GM12878 (cell line): ENCODE measurements around the gene UBR3. TPM values are rescaled to one million over a fixed set of nuclear protein-coding genes. Genes with fewer than 3 reads are reported as not detected.
"Not testable (repeated sequence)": the region's sequence is repeated elsewhere in the genome, so short reads cannot be mapped to it uniquely, and the experiment has no call there.

Experiments
- ATAC-seq: fragments of 200-7000 bp; cut with Tn5 transposase; 3 replicates; pipeline ENCODE4 v1.9.1; 2020; ENCODE audit warnings: mild to moderate bottlenecking, moderate library complexity
- BruUV-seq: library from RNA; stranded (reverse); fragments of 400-500 nt; replicated peaks from 2 replicates; lab custom pipeline; 2021; lab: Mats Ljungman, UMichigan
- CTCF ChIA-PET: fragments of 300-600 bp; sonication (Branson Sonifier 250); formaldehyde crosslinking; extraction: SDS; loops from one replicate; lab custom pipeline; 2021; ENCODE audit warnings: inconsistent platforms; lab: Yijun Ruan, JAX
- POLR2A ChIA-PET: fragments of 350-600 bp; formaldehyde crosslinking; extraction: SDS; loops from one replicate; lab custom pipeline; 2021; ENCODE audit warnings: inconsistent platforms; lab: Charles Lee
- RAD21 ChIA-PET: fragments of 300-600 bp; sonication (Branson Sonifier 250); formaldehyde crosslinking; loops from one replicate; lab custom pipeline; 2023; ENCODE audit warnings: antibody characterized with exemption; ENCODE audit not compliant: unreplicated experiment; lab: Charles Lee
- SMC1A ChIA-PET: fragments of 300-600 bp; sonication (Branson Sonifier 250); formaldehyde crosslinking; loops from one replicate; lab custom pipeline; 2023; ENCODE audit not compliant: unreplicated experiment, uncharacterized antibody; lab: Charles Lee
- DNase-seq: peaks from one replicate; pipeline ENCODE4 v3.0.0-alpha.2; 2011; ENCODE audit warnings: low read depth, low spot score
- FAIRE-seq: peaks from 3 replicates; lab custom pipeline; 2011; peaks lifted over from hg19 to GRCh38; lab: Jason Lieb, UNC
- H2AFZ ChIP-seq: 2 replicates; pipeline ENCODE4 v1.6.0; 2011; ENCODE audit warnings: low read depth, low read length, control low read depth; ENCODE audit not compliant: control insufficient read depth
- H3K27ac ChIP-seq: 2 replicates; pipeline ENCODE4 v1.5.1; 2011; ENCODE audit warnings: control low read depth; ENCODE audit not compliant: control insufficient read depth, insufficient read depth
- H3K27me3 ChIP-seq, 2 experiments: replicated peaks in 1 of 2; 2 replicates each; pipeline versions ENCODE4 v1.6.0 to v1.6.1; 2011; ENCODE audit warnings: low read length in 1 of 2; ENCODE audit not compliant: control insufficient read depth in 2 of 2, insufficient read depth in 2 of 2
- H3K36me3 ChIP-seq, 2 experiments: 2 replicates each; pipeline ENCODE4 v1.5.1; 2011; ENCODE audit warnings: low read length in 1 of 2; ENCODE audit not compliant: control insufficient read depth in 2 of 2, insufficient read depth in 2 of 2
- H3K4me1 ChIP-seq: 2 replicates; pipeline ENCODE4 v1.6.1; 2011; ENCODE audit warnings: mild to moderate bottlenecking, low read length, moderate library complexity, mixed read lengths; ENCODE audit not compliant: control insufficient read depth, insufficient read depth
- H3K4me2 ChIP-seq: 2 replicates; pipeline ENCODE4 v1.6.0; 2011; ENCODE audit warnings: control low read depth; ENCODE audit not compliant: control insufficient read depth, insufficient read depth
- H3K4me3 ChIP-seq: fragments of 200-600 bp; sonication (generic); 2 replicates; pipeline ENCODE4 v1.5.1; 2016
- H3K79me2 ChIP-seq: 2 replicates; pipeline ENCODE4 v1.6.0; 2011; ENCODE audit warnings: low read length; ENCODE audit not compliant: control insufficient read depth, insufficient read depth
- H3K9ac ChIP-seq: 2 replicates; pipeline ENCODE4 v1.8.0; 2011; ENCODE audit warnings: low read length, control low read depth, mixed read lengths; ENCODE audit not compliant: control insufficient read depth, insufficient read depth
- H3K9me3 ChIP-seq: replicated peaks from 3 replicates; pipeline ENCODE4 v1.5.1; 2011; ENCODE audit warnings: mild to moderate bottlenecking, low read length; ENCODE audit not compliant: control insufficient read depth, insufficient read depth
- H4K20me1 ChIP-seq: 2 replicates; pipeline ENCODE4 v1.6.0; 2011; ENCODE audit not compliant: control insufficient read depth, insufficient read depth
- POLR2A ChIP-seq: IDR thresholded peaks from 2 replicates; pipeline ENCODE4 v1.6.1; 2011; ENCODE audit warnings: low read depth, mild to moderate bottlenecking, low read length
- REST ChIP-seq: IDR thresholded peaks from 2 replicates; pipeline ENCODE4 v1.6.1; 2012; ENCODE audit warnings: mild to moderate bottlenecking, low read depth, low read length
- ZBTB4 ChIP-seq: fragments of 450-650 bp; formaldehyde crosslinking; IDR thresholded peaks from 2 replicates; pipeline ENCODE4 v1.4.0; 2022; ENCODE audit warnings: mild to moderate bottlenecking, moderate library complexity
- WGBS: methylation state at CpG from one replicate; pipeline ENCODE4 v1.1.6; 2016; ENCODE audit warnings: low lambda C conversion rate; ENCODE audit not compliant: insufficient replicate concordance, insufficient coverage; ENCODE audit errors: missing lambda C conversion rate; 5-methylcytosine and 5-hydroxymethylcytosine counted together
- in situ Hi-C: fragments of 300-500 bp; cut with MboI; formaldehyde crosslinking; loops from 9 replicates; pipeline ENCODE4 v1.14.3; 2018; ENCODE audit warnings: mixed read lengths
- intact Hi-C: fragments of 100-400 bp; cut with micrococcal nuclease; formaldehyde crosslinking; loops from one replicate; pipeline ENCODE4 v1.14.2; 2022; ENCODE audit not compliant: unreplicated experiment
- polyA plus RNA-seq, 11 experiments: library from polyadenylated mRNA; depleted of rRNA in 4 of 11; unstranded in 6 of 11; stranded (reverse) in 5 of 11; fragments of >200 nt; fragmentation: Nextera tagmentation in 4 of 11; fragmentation: Illumina TruSeq in 1 of 11; extraction: Ambion mirVana in 4 of 11; extraction: Trizol in 1 of 11; gene quantifications; 1 replicate in 1 of 11; 2 replicates in 10 of 11; pipeline versions ENCODE4 v1.2.1 to v1.2.3, GENCODE V29; 2011 to 2016; ENCODE audit warnings: inconsistent platforms in 2 of 11, missing spikeins in 2 of 11, low read depth in 1 of 11
- total RNA-seq, 4 experiments: library from RNA; depleted of rRNA in 3 of 4; stranded (reverse); fragments of >200 nt in 3 of 4; fragmentation: Illumina TruSeq in 1 of 4; extraction: Trizol in 1 of 4; gene quantifications; 2 replicates each; pipeline versions ENCODE4 v1.2.1 to v1.2.3, GENCODE V29; 2013 to 2021

UBR3 gene
- total and polyA plus RNA-seq, 10 of the 15 experiments (the other 5 are each of a cell fraction or from before 2014, with no cell fraction given), result 3.8 to 22.9 (median 11.2) TPM

GRCh38 chr2:169865492-169865891 is 38.2 kb downstream of the UBR3 start (continued):
- TF ChIP-seq REST, result no peak
- TF ChIP-seq POLR2A, result no peak
- no peak for TF ChIP-seq ZBTB4 (CRISPR knock-in tag)

GRCh38 chr2:169866230-169866629 is 39.0 kb downstream of the UBR3 start:
- BruUV-seq, H2AFZ ChIP-seq, H4K20me1 ChIP-seq, H3K79me2 ChIP-seq, DNase-seq, H3K9ac ChIP-seq, H3K4me3 ChIP-seq, H3K27ac ChIP-seq, H3K9me3 ChIP-seq, H3K36me3 ChIP-seq, in situ Hi-C loops, H3K27me3 ChIP-seq, RAD21 ChIA-PET, ATAC-seq, H3K4me2 ChIP-seq, intact Hi-C loops, FAIRE-seq, H3K4me1 ChIP-seq: not testable (repeated sequence)
- CTCF ChIA-PET, result interaction anchor here (0.6 to 1.1 kb wide), 3 partner anchors 13 to 222 kb away, joined by 3 read pairs; no protein-coding TSS in a partner anchor
- POLR2A ChIA-PET, result interaction anchor here (0.7 kb wide), 1 partner anchor 22 kb away, joined by 4 read pairs; no protein-coding TSS in a partner anchor
- WGBS, result 97% methylated on average over 6 of the region's 6 CpGs
- SMC1A ChIA-PET, result interaction anchor here (0.6 to 1.4 kb wide), 3 partner anchors 8 to 1778 kb away, joined by 3 read pairs; no protein-coding TSS in a partner anchor
